ENCODE data around the gene PRICKLE4.

DNA sequence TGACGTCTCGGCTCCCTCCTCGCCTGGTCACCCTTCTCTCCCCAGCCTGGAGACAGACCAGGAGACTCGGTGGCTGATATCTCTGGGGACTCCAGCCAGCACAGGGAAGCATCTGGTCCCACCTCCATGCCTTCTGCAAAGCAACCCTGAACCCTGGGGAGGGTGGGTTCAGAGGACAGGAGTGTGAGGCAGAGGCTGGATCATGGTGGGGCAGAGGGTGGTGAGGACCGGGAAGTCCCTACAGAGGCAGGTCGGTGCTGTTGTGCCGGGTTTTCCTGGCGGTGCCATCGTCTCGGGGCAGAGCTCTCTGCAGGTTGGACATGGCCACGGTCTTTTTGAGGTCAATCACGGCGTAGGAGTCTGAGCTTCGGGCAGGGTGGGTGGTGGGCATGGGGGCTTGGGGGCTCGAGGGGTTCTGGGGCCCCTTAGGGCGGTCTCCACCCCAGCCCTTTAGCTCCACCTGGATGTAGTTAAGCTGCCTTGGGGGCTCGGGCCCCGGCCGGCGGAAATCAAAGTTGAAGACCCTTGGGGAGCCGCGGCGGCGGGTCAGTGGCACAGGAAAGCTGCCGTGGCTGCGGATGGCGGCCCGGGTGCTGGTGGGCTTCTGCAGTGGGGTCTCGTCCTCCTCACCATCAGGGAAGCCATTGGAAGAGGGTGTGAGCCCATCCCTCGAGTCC is 10.1 kb upstream of the PRICKLE4 start:
- TF ChIP-seq, protein P1, sequence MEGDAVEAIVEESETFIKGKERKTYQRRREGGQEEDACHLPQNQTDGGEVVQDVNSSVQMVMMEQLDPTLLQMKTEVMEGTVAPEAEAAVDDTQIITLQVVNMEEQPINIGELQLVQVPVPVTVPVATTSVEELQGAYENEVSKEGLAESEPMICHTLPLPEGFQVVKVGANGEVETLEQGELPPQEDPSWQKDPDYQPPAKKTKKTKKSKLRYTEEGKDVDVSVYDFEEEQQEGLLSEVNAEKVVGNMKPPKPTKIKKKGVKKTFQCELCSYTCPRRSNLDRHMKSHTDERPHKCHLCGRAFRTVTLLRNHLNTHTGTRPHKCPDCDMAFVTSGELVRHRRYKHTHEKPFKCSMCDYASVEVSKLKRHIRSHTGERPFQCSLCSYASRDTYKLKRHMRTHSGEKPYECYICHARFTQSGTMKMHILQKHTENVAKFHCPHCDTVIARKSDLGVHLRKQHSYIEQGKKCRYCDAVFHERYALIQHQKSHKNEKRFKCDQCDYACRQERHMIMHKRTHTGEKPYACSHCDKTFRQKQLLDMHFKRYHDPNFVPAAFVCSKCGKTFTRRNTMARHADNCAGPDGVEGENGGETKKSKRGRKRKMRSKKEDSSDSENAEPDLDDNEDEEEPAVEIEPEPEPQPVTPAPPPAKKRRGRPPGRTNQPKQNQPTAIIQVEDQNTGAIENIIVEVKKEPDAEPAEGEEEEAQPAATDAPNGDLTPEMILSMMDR (IDR thresholded peaks at IDR 0.05; ENCODE audit: insufficient read depth, low read length, poor library complexity, severe bottlenecking): no peak
- TF ChIP-seq EZH2phosphoT487 (conservative IDR thresholded peaks at IDR 0.05; ENCODE audit: low read length): no peak
